Mesendoderm (in vitro differentiated cells): Measurements from ENCODE around the gene CTXN1.

Source experiments
- DNase-seq: peaks from one replicate; pipeline ENCODE4 v3.0.0; 2013
- H2AK5ac ChIP-seq: 2 replicates; pipeline ENCODE4 v1.6.1; 2013; ENCODE audit warnings: low read length, inconsistent platforms
- H2BK120ac ChIP-seq: 2 replicates; pipeline ENCODE4 v1.6.1; 2013; ENCODE audit warnings: low read depth, mild to moderate bottlenecking, low read length, moderate library complexity, mixed read lengths
- H2BK15ac ChIP-seq: replicated peaks from 2 replicates; pipeline ENCODE4 v1.6.1; 2013; ENCODE audit warnings: low read depth, mild to moderate bottlenecking, moderate library complexity
- H2BK5ac ChIP-seq: 2 replicates; pipeline ENCODE4 v1.6.1; 2013; ENCODE audit warnings: low read length, inconsistent platforms
- H3K18ac ChIP-seq: 2 replicates; pipeline ENCODE4 v1.6.1; 2013; ENCODE audit warnings: mild to moderate bottlenecking, low read length, mixed read lengths
- H3K23ac ChIP-seq: one replicate; pipeline ENCODE4 v1.6.1; 2013; ENCODE audit warnings: low read length
- H3K27ac ChIP-seq: 2 replicates; pipeline ENCODE4 v1.5.1; 2013; ENCODE audit warnings: low read depth, mild to moderate bottlenecking, inconsistent platforms, low read length, moderate library complexity
- H3K27me3 ChIP-seq: 2 replicates; pipeline ENCODE4 v1.6.1; 2013; ENCODE audit warnings: low read length, control low read depth, mild to moderate bottlenecking, inconsistent platforms; ENCODE audit not compliant: insufficient read depth, poor library complexity
- H3K36me3 ChIP-seq: 2 replicates; pipeline ENCODE4 v1.6.1; 2013; ENCODE audit warnings: low read length, inconsistent platforms; ENCODE audit not compliant: control insufficient read depth, insufficient read depth
- H3K4ac ChIP-seq: one replicate; pipeline ENCODE4 v1.6.1; 2013; ENCODE audit warnings: low read depth, mild to moderate bottlenecking, low read length, moderate library complexity
- H3K4me1 ChIP-seq: 2 replicates; pipeline ENCODE4 v1.6.1; 2013; ENCODE audit warnings: low read depth, low read length, inconsistent platforms; ENCODE audit not compliant: control insufficient read depth
- H3K4me2 ChIP-seq: 2 replicates; pipeline ENCODE4 v1.6.1; 2013; ENCODE audit warnings: low read length
- H3K4me3 ChIP-seq: 2 replicates; pipeline ENCODE4 v1.5.1; 2013; ENCODE audit warnings: mild to moderate bottlenecking, low read length
- H3K56ac ChIP-seq: one replicate; pipeline ENCODE4 v1.6.1; 2013; ENCODE audit warnings: low read length
- H3K79me1 ChIP-seq: 2 replicates; pipeline ENCODE4 v1.6.1; 2013; ENCODE audit warnings: low read length, inconsistent platforms
- H3K79me2 ChIP-seq: 2 replicates; pipeline ENCODE4 v1.6.1; 2013; ENCODE audit warnings: mild to moderate bottlenecking, low read length; ENCODE audit not compliant: control insufficient read depth, insufficient read depth
- H3K9ac ChIP-seq: 2 replicates; pipeline ENCODE4 v1.6.1; 2013; ENCODE audit warnings: low read length, inconsistent platforms
- H4K5ac ChIP-seq: one replicate; pipeline ENCODE4 v1.6.1; 2013; ENCODE audit warnings: low read length
- H4K8ac ChIP-seq: one replicate; pipeline ENCODE4 v1.6.1; 2013; ENCODE audit warnings: low read depth, mild to moderate bottlenecking, control low read depth, low read length, moderate library complexity
- WGBS: extraction: QIAGEN DNeasy Blood & Tissue Kit; methylation state at CpG from one replicate; pipeline ENCODE4 v1.1.7; 2013; ENCODE audit warnings: low lambda C conversion rate, missing lambda C conversion rate; ENCODE audit not compliant: insufficient coverage; ENCODE audit errors: extremely low coverage; 5-methylcytosine and 5-hydroxymethylcytosine counted together

CTXN1 gene

DNA sequence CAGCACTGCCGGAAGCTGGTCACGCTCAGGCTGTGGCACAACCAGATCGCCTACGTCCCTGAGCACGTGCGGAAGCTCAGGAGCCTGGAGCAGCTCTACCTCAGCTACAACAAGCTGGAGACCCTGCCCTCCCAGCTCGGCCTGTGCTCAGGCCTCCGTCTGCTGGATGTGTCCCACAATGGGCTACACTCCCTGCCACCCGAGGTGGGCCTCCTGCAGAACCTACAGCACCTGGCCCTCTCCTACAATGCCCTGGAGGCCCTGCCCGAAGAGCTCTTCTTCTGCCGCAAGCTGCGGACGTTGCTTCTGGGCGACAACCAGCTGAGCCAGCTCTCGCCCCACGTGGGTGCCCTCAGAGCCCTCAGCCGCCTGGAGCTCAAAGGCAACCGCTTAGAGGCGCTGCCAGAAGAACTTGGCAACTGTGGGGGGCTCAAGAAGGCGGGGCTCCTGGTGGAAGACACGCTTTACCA lies 25.5 kb downstream of the CTXN1 start:
- Histone ChIP-seq H3K23ac (no peak overlapping the region), H3K4me2 (no peak overlapping the region), H3K79me2 (peaks cover 11% of the 10 kb centered on the region), H3K79me1 (peaks cover 11% of the 10 kb centered on the region), H4K5ac (no peak overlapping the region), H3K4me3 (no peak overlapping the region), H2BK15ac (no peak overlapping the region), H3K4ac (no peak overlapping the region), H2BK5ac (no peak overlapping the region), H2BK120ac (no peak overlapping the region), H3K9ac (no peak overlapping the region), H3K36me3 (no peaks in the 10 kb centered on the region), H2AK5ac (no peak overlapping the region), H3K27ac (no peak overlapping the region), H3K18ac (no peak overlapping the region), H3K4me1 (peaks cover 6% of the 10 kb centered on the region), H3K56ac (no peak overlapping the region), H4K8ac (no peak overlapping the region), H3K27me3 (no peaks in the 10 kb centered on the region)
- no CpG with 5 or more reads among the region's 21 CpGs for WGBS
- DNase-seq: no peak

- Histone ChIP-seq H2AK5ac (no peak overlapping the region), H2BK15ac (no peak overlapping the region), H3K79me1 (peaks cover 7% of the 10 kb centered on the region), H3K18ac (no peak overlapping the region), H3K36me3 (no peaks in the 10 kb centered on the region), H2BK120ac (no peak overlapping the region), H3K4me2 (no peak overlapping the region), H3K9ac (no peak overlapping the region), H4K8ac (no peak overlapping the region), H3K56ac (no peak overlapping the region), H3K4me1 (peaks cover 5% of the 10 kb centered on the region), H3K27ac (no peak overlapping the region), H4K5ac (no peak overlapping the region), H3K4me3 (no peak overlapping the region), H2BK5ac (no peak overlapping the region), H3K23ac (no peak overlapping the region), H3K27me3 (no peaks in the 10 kb centered on the region), H3K4ac (no peak overlapping the region), H3K79me2 (peaks cover 7% of the 10 kb centered on the region)
- DNase-seq: no peak
- no CpG with 5 or more reads among the region's 34 CpGs for WGBS
Observed at GRCh38 chr19:7899751-7900378, 26.1 kb downstream of the CTXN1 start.

- H3K4me2 ChIP-seq: no peak overlapping the region
- no peak overlapping the region for H2AK5ac ChIP-seq
- H2BK120ac ChIP-seq: no peak overlapping the region
- H3K23ac ChIP-seq: no peak overlapping the region
- no peak overlapping the region for H3K18ac ChIP-seq
- no peak overlapping the region for H4K8ac ChIP-seq
- H3K36me3 ChIP-seq: no peaks in the 10 kb centered on the region
- no CpG with 5 or more reads among the region's 16 CpGs for WGBS
- no peak overlapping the region for H3K27ac ChIP-seq
- H3K9ac ChIP-seq: no peak overlapping the region
- no peaks in the 10 kb centered on the region for H3K27me3 ChIP-seq
- H3K79me1 ChIP-seq: no peaks in the 10 kb centered on the region
- H3K4ac ChIP-seq: no peak overlapping the region
- H3K56ac ChIP-seq: no peak overlapping the region
- H2BK5ac ChIP-seq: no peak overlapping the region
- no peak overlapping the region for H2BK15ac ChIP-seq
- H3K4me1 ChIP-seq: peaks cover 4% of the 10 kb centered on the region
- H3K79me2 ChIP-seq: no peaks in the 10 kb centered on the region
- DNase-seq: no peak
- H4K5ac ChIP-seq: no peak overlapping the region
- no peak overlapping the region for H3K4me3 ChIP-seq
Observed at GRCh38 chr19:7898967-7899366, 27.0 kb downstream of the CTXN1 start.

- H2AK5ac ChIP-seq: no peak overlapping the region
- DNase-seq: no peak
- H3K27ac ChIP-seq: no peak overlapping the region
- H2BK5ac ChIP-seq: no peak overlapping the region
- H3K4me3 ChIP-seq: no peak overlapping the region
- no peak overlapping the region for H3K23ac ChIP-seq
- no peaks in the 10 kb centered on the region for H3K27me3 ChIP-seq
- no peaks in the 10 kb centered on the region for H3K4me1 ChIP-seq
- H2BK120ac ChIP-seq: no peak overlapping the region
- H3K18ac ChIP-seq: no peak overlapping the region
- WGBS: no CpG with 5 or more reads among the region's 11 CpGs
- H3K9ac ChIP-seq: no peak overlapping the region
- H3K4me2 ChIP-seq: no peak overlapping the region
- no peak overlapping the region for H4K5ac ChIP-seq
- H2BK15ac ChIP-seq: no peak overlapping the region
- no peaks in the 10 kb centered on the region for H3K36me3 ChIP-seq
- no peak overlapping the region for H4K8ac ChIP-seq
- no peak overlapping the region for H3K56ac ChIP-seq
- no peaks in the 10 kb centered on the region for H3K79me1 ChIP-seq
- H3K4ac ChIP-seq: no peak overlapping the region
- H3K79me2 ChIP-seq: no peaks in the 10 kb centered on the region
Observed at GRCh38 chr19:7897292-7897691, 28.6 kb downstream of the CTXN1 start.

DNA sequence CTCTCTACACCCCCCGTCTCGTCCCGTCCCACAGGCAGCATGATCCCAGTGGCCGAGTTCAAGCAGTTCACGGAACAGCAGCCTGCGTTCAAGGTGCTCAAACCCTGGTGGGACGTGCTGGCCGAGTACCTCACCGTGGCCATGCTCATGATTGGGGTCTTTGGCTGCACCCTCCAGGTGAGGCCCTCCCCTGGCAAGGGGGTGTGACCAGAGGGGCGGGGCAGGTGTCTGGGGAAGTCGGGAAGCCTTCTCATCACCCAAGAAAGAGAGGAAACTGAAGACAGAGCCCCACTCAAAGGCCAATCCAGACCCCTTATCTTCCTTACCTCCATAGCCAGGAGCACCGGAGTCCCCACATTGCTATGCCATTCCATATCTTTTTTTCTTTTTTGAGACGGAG lies 30.4 kb downstream of the CTXN1 start:
- WGBS: no CpG with 5 or more reads among the region's 13 CpGs
- Histone ChIP-seq H4K8ac (no peak overlapping the region), H2BK5ac (no peak overlapping the region), H3K56ac (no peak overlapping the region), H3K27ac (no peak overlapping the region), H4K5ac (no peak overlapping the region), H2AK5ac (no peak overlapping the region), H3K4me1 (no peaks in the 10 kb centered on the region), H3K4me2 (no peak overlapping the region), H3K27me3 (no peaks in the 10 kb centered on the region), H3K36me3 (no peaks in the 10 kb centered on the region), H2BK15ac (no peak overlapping the region), H3K4ac (no peak overlapping the region), H2BK120ac (no peak overlapping the region), H3K79me2 (no peaks in the 10 kb centered on the region), H3K18ac (no peak overlapping the region), H3K23ac (no peak overlapping the region), H3K79me1 (no peaks in the 10 kb centered on the region), H3K9ac (no peak overlapping the region), H3K4me3 (no peak overlapping the region)
- no peak for DNase-seq
